ENCODE data around the gene ZNF300.
"Not testable (repeated sequence)": the region's sequence is repeated elsewhere in the genome, so short reads cannot be mapped to it uniquely, and the experiment has no call there.

ZNF300 gene

GRCh38 chr5:150845185-150845859 lies 59.5 kb downstream of the ZNF300 start:
- DNase-seq (ENCODE audit: low read depth in 3 of 3), result not testable (repeated sequence)

Measured in stimulated activated CD4-positive, alpha-beta T cell treated with anti-CD3 and anti-CD28 coated beads, TNF-alpha, amount 100 ng/mL, for 24 hours (primary cell).